HFFc6 (cell line): ENCODE measurements around the gene ATG16L1. TPM values are rescaled to one million over a fixed set of nuclear protein-coding genes. Genes with fewer than 3 reads are reported as not detected.

Experiments
- DNase-seq: peaks from one replicate; pipeline ENCODE4 v3.0.0-alpha.2; 2018
- H3K27ac Mint-ChIP-seq: 2 replicates; pipeline ENCODE4 v1.8.0; 2020; ENCODE audit warnings: mild to moderate bottlenecking, mixed read lengths
- H3K27me3 Mint-ChIP-seq: 2 replicates; pipeline ENCODE4 v1.8.0; 2021; ENCODE audit warnings: mild to moderate bottlenecking, moderate library complexity, mixed read lengths; ENCODE audit not compliant: insufficient read depth
- H3K36me3 Mint-ChIP-seq: 2 replicates; pipeline ENCODE4 v1.8.0; 2021; ENCODE audit warnings: low read depth, mixed read lengths
- H3K4me1 Mint-ChIP-seq: 2 replicates; pipeline ENCODE4 v1.8.0; 2020; ENCODE audit warnings: low read depth, mixed read lengths
- H3K4me3 Mint-ChIP-seq: 2 replicates; pipeline ENCODE4 v1.8.0; 2020; ENCODE audit warnings: mild to moderate bottlenecking, moderate library complexity, mixed read lengths
- H3K9me3 Mint-ChIP-seq: 2 replicates; pipeline ENCODE4 v1.8.0; 2020; ENCODE audit warnings: mild to moderate bottlenecking, mixed read lengths
- total RNA-seq, 6 experiments: library from RNA; stranded (reverse); fragmentation: NEBNext Ultra II Directional; extraction: Animal tissue kit (Norgen Biotek cat#: 25700); gene quantifications; 2 replicates in 1 of 6; 3 replicates in 5 of 6; pipeline ENCODE4 v1.2.3, GENCODE V29; 2021
- TF ChIP-seq, protein P1 (sequence below): fragments of 200-600 bp; sonication (generic); IDR thresholded peaks from 2 replicates; pipeline ENCODE4 v1.5.0; 2021; ENCODE audit warnings: antibody characterized with exemption, mild to moderate bottlenecking

ATG16L1 gene
- total RNA-seq, 6 experiments from 2014 or later, result 19.7 to 22.8 (median 21.6) TPM

DNA sequence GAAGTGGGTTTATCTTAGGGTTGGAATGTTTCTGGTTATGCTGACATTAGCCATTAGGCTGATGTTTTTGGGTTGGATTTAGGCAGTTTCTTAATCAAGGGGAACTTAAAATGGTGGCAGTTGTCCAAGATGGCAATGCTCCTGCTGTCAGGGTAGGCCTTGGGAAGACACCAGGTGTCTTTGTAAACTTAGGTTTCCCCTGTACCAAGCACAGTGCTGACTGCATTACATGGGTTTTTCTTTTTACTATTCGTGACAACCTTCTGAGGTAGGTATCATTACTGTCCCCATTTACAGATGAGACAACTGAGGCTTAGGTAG lies 528 bp upstream of the ATG16L1 start:
- peaks cover 42% of the 10 kb centered on the region for H3K4me1 Mint-ChIP-seq
- H3K27ac Mint-ChIP-seq, result peak overlapping the region; percentile 85
- H3K4me3 Mint-ChIP-seq, result peak overlapping the region; percentile 97
- TF ChIP-seq, protein P1, sequence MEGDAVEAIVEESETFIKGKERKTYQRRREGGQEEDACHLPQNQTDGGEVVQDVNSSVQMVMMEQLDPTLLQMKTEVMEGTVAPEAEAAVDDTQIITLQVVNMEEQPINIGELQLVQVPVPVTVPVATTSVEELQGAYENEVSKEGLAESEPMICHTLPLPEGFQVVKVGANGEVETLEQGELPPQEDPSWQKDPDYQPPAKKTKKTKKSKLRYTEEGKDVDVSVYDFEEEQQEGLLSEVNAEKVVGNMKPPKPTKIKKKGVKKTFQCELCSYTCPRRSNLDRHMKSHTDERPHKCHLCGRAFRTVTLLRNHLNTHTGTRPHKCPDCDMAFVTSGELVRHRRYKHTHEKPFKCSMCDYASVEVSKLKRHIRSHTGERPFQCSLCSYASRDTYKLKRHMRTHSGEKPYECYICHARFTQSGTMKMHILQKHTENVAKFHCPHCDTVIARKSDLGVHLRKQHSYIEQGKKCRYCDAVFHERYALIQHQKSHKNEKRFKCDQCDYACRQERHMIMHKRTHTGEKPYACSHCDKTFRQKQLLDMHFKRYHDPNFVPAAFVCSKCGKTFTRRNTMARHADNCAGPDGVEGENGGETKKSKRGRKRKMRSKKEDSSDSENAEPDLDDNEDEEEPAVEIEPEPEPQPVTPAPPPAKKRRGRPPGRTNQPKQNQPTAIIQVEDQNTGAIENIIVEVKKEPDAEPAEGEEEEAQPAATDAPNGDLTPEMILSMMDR, result no peak
- H3K36me3 Mint-ChIP-seq, result no peaks in the 10 kb centered on the region
- no peaks in the 10 kb centered on the region for H3K9me3 Mint-ChIP-seq
- no peak for DNase-seq
- no peaks in the 10 kb centered on the region; the same call in 1 of the 2 replicates for H3K27me3 Mint-ChIP-seq

DNA sequence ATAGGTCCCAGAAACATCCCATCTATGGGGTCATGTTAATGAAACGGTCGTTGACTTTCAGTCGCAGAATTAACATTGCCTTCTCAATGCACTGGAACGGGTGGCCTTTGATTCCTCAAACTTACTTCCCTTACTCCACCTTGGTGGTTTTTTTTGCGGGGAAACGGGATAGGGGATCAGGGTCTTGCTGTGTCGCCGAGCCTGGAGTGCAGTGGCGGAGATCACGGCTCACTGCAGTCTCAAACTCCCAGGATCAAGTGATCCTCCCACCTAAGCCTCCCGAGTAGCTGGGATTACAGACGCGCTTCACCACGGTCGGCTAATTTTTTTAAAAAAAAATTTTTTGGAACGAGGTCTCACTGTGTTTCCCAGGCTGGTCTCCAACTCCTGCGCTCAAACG lies 754 bp downstream of the ATG16L1 start:
- no peaks in the 10 kb centered on the region for H3K36me3 Mint-ChIP-seq
- TF ChIP-seq, protein P1, result no peak
- peaks cover 39% of the 10 kb centered on the region for H3K4me1 Mint-ChIP-seq
- H3K9me3 Mint-ChIP-seq, result no peaks in the 10 kb centered on the region
- peak overlapping the region; percentile 97 for H3K4me3 Mint-ChIP-seq
- no peaks in the 10 kb centered on the region; the same call in 1 of the 2 replicates for H3K27me3 Mint-ChIP-seq
- peak overlapping the region; percentile 83 for H3K27ac Mint-ChIP-seq
- no peak for DNase-seq

DNA sequence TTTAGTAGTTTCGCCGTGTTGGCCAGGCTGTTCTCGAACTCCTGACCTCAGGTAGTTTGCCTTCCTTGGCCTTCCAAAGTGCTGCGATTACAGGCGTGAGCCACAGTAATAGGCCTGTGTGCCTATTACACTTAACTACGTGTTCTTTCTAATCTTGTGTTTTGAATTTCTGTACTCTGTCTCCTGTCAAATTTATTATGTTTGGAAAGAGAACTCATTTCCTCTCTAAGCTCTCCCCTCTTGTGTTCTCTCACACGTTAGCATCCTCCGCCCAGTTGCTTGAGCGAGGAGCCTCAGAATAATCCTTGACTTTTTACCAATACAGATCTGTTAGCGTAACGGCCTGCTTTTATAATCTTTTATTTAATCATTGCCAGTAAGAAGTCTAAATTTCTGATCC lies 3.7 kb downstream of the ATG16L1 start:
- no peak overlapping the region for H3K4me3 Mint-ChIP-seq
- no peak for DNase-seq
- peak overlapping the region; percentile 11; the same call in 1 of the 2 replicates for H3K27ac Mint-ChIP-seq
- peaks cover 25% of the 10 kb centered on the region for H3K4me1 Mint-ChIP-seq
- H3K9me3 Mint-ChIP-seq, result no peaks in the 10 kb centered on the region
- TF ChIP-seq, protein P1, result no peak
- H3K36me3 Mint-ChIP-seq, result peaks cover 13% of the 10 kb centered on the region; the same call in 1 of the 2 replicates
- no peaks in the 10 kb centered on the region; the same call in 1 of the 2 replicates for H3K27me3 Mint-ChIP-seq

DNA sequence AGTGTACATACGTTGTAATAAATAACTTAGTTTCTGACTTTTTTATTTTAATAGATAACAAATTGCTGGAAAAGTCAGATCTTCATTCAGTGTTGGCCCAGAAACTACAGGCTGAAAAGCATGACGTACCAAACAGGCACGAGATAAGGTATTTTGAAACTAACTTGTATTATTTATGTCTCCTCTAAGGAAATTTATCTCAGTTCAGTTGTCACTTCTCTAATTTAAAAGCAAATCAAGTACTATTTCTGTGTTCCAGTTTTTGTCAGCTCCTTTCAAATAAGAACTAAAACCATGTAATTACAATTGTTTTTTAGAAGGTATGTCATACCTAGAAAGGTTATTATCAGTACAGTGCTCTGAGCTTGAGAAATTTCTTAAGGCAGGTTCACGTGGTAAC lies 4.6 kb downstream of the ATG16L1 start:
- peaks cover 18% of the 10 kb centered on the region for H3K36me3 Mint-ChIP-seq
- H3K4me3 Mint-ChIP-seq, result no peak overlapping the region
- no peaks in the 10 kb centered on the region for H3K9me3 Mint-ChIP-seq
- TF ChIP-seq, protein P1, result no peak
- no peaks in the 10 kb centered on the region; the same call in 1 of the 2 replicates for H3K27me3 Mint-ChIP-seq
- peaks cover 25% of the 10 kb centered on the region for H3K4me1 Mint-ChIP-seq
- H3K27ac Mint-ChIP-seq, result no peak overlapping the region
- DNase-seq, result no peak

DNA sequence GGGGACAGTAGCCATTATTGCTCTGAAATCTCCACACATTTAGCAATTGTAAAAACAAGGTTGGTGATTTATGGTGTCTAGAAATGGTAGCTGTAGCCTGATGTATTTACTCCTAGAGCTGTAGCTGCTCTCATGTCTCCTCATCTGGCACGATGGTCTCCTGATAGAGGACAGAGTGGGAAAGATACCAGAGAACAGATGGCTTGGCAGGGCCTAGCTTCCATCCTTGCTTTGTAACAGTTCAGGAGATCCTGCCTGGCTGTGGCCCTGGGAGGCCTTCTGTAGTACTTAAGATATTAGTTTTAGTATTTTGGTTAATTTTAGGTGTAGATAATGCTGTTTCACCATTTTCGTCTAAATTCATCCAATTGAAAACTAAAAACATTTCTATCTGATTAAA lies 6.7 kb downstream of the ATG16L1 start:
- TF ChIP-seq, protein P1, result no peak
- no peak overlapping the region for H3K4me3 Mint-ChIP-seq
- no peaks in the 10 kb centered on the region; the same call in 1 of the 2 replicates for H3K27me3 Mint-ChIP-seq
- no peak overlapping the region for H3K27ac Mint-ChIP-seq
- no peaks in the 10 kb centered on the region for H3K9me3 Mint-ChIP-seq
- peaks cover 30% of the 10 kb centered on the region for H3K36me3 Mint-ChIP-seq
- H3K4me1 Mint-ChIP-seq, result peaks cover 17% of the 10 kb centered on the region
- no peak for DNase-seq

DNA sequence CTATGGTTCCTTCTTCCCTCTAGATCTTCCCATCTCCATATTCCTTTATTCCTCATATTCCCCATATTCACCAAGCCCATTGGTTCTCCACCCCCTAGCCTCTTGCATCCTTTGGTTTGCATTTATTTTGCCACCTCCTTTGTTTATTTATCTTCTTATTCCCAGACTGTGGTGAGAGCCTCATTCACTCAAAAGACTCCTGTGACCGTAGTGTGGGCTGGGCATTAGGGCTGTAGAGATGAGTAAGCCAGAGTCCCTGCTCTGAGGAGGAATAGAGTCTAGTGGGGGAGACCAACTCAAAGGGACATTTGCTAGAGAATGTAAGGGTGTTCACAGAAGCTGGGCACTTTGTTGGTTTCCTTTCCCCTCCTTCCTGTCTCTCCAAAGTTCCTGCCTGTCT lies 8.3 kb downstream of the ATG16L1 start:
- Mint-ChIP-seq H3K4me3 (no peak overlapping the region), H3K4me1 (peaks cover 6% of the 10 kb centered on the region; the same call in 1 of the 2 replicates), H3K36me3 (peaks cover 38% of the 10 kb centered on the region), H3K27me3 (peaks cover 1% of the 10 kb centered on the region; the same call in 1 of the 2 replicates), H3K27ac (no peak overlapping the region), H3K9me3 (no peaks in the 10 kb centered on the region)
- TF ChIP-seq, protein P1, result no peak
- DNase-seq, result no peak
